HFF-Myc (cell line): Measurements from ENCODE around the gene DUSP16.

Experiments
- DNase-seq: peaks from one replicate; pipeline ENCODE4 v3.0.0-alpha.2; 2011; ENCODE audit warnings: low read depth; ENCODE audit errors: extremely low read depth
- H3K4me3 ChIP-seq: replicated peaks from 2 replicates; pipeline ENCODE4 v1.5.1; 2011; ENCODE audit warnings: low read depth, mild to moderate bottlenecking, control low read depth, low read length
- TF ChIP-seq, protein P1 (sequence below): IDR thresholded peaks from 2 replicates; pipeline ENCODE4 v1.5.1; 2012; ENCODE audit warnings: mild to moderate bottlenecking, low read depth, low read length, control low read depth; ENCODE audit errors: missing control alignments

The DUSP16 gene

GRCh38 chr12:12539028-12539810 is 23.4 kb downstream of the DUSP16 start:
- no peak for DNase-seq

GRCh38 chr12:12538535-12538934 is 24.1 kb downstream of the DUSP16 start:
- TF ChIP-seq, protein P1, sequence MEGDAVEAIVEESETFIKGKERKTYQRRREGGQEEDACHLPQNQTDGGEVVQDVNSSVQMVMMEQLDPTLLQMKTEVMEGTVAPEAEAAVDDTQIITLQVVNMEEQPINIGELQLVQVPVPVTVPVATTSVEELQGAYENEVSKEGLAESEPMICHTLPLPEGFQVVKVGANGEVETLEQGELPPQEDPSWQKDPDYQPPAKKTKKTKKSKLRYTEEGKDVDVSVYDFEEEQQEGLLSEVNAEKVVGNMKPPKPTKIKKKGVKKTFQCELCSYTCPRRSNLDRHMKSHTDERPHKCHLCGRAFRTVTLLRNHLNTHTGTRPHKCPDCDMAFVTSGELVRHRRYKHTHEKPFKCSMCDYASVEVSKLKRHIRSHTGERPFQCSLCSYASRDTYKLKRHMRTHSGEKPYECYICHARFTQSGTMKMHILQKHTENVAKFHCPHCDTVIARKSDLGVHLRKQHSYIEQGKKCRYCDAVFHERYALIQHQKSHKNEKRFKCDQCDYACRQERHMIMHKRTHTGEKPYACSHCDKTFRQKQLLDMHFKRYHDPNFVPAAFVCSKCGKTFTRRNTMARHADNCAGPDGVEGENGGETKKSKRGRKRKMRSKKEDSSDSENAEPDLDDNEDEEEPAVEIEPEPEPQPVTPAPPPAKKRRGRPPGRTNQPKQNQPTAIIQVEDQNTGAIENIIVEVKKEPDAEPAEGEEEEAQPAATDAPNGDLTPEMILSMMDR, result no peak
- DNase-seq, result no peak
- no peak overlapping the region for H3K4me3 ChIP-seq

More at GRCh38 chr12:12539028-12539810, 23.4 kb downstream of the DUSP16 start:
- H3K4me3 ChIP-seq, result no peak overlapping the region
- TF ChIP-seq, protein P1, result no peak

- no peak overlapping the region for H3K4me3 ChIP-seq
- DNase-seq, result no peak
- TF ChIP-seq, protein P1, result no peak
Observed at GRCh38 chr12:12537421-12537820, 25.2 kb downstream of the DUSP16 start.

DNA sequence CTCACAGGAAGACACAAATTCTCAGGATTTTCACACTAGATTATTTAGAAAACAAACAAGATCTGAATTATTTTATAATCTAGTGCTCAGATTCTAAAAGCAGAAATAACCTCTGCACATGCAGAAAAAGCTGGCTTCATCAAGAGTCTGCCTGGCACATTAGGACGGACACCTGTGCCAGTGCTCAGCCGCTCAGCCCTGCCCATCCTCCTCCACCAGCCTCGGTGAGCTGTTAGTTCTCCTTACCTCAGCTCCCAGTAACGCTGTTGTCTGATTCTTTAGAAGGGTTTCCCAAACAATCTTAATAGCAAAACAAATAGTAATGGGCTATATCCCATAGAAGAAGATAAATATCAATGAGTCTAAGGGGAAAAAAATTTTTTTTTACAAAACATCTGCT is 27.7 kb downstream of the DUSP16 start:
- DNase-seq, result no peak
- TF ChIP-seq, protein P1, result no peak
- H3K4me3 ChIP-seq, result no peak overlapping the region

- TF ChIP-seq, protein P1, result no peak
- no peak for DNase-seq
- H3K4me3 ChIP-seq, result no peak overlapping the region
Observed at GRCh38 chr12:12534166-12534866, 28.3 kb downstream of the DUSP16 start.

DNA sequence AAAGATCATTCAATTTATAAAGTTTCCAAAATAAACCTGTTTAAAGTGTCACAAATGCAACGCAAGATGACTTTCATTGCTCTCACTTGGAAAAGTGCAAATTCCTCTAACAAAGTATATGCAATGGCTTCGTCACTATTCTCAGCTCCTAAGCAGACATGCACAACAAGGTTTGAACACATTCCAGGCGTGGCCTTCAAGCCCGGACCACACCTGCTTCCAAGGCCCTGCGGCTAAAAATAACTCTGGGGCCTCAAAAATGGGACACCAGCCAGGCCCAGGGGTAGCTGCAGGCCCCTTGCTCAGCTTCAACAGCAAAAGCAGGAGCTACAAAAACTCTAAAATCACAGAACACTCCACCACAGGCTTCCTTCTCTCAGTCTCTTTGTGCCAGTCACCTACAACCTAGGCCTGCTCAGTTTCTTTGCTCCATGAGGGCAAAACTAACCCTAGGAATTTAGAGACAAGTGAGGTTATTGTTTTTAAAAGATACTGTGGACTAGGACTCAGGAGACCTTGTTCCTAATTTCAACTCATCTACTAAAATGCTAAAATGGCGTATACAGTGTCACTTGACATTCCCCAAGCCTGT is 29.3 kb downstream of the DUSP16 start:
- no peak overlapping the region for H3K4me3 ChIP-seq
- TF ChIP-seq, protein P1, result no peak
- DNase-seq, result no peak
